KOPT-K1 (cell line): ENCODE data around the gene SELENOH.
A peak's percentile ranks its signal among the peaks of the same experiment; 100 is the strongest.
"Not testable (repeated sequence)": the region's sequence is repeated elsewhere in the genome, so short reads cannot be mapped to it uniquely, and the experiment has no call there.

Experiments used
- H3K27ac ChIP-seq: fragments of 200-600 bp; sonication (generic); 2 replicates; pipeline ENCODE4 v1.5.1; 2016; ENCODE audit warnings: antibody characterized with exemption, mild to moderate bottlenecking, low read depth, low read length; ENCODE audit not compliant: poor library complexity, severe bottlenecking
- H3K36me3 ChIP-seq: fragments of 200-600 bp; sonication (generic); 2 replicates; pipeline ENCODE4 v1.5.1; 2017; ENCODE audit warnings: antibody characterized with exemption, mild to moderate bottlenecking, low read length, moderate library complexity; ENCODE audit not compliant: insufficient read depth
- H3K9me3 ChIP-seq: fragments of 200-600 bp; sonication (generic); 2 replicates; pipeline ENCODE4 v1.5.1; 2017; ENCODE audit warnings: antibody characterized with exemption, low read length, mild to moderate bottlenecking; ENCODE audit not compliant: insufficient read depth, poor library complexity, severe bottlenecking

SELENOH gene, protein sequence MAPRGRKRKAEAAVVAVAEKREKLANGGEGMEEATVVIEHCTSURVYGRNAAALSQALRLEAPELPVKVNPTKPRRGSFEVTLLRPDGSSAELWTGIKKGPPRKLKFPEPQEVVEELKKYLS

DNA sequence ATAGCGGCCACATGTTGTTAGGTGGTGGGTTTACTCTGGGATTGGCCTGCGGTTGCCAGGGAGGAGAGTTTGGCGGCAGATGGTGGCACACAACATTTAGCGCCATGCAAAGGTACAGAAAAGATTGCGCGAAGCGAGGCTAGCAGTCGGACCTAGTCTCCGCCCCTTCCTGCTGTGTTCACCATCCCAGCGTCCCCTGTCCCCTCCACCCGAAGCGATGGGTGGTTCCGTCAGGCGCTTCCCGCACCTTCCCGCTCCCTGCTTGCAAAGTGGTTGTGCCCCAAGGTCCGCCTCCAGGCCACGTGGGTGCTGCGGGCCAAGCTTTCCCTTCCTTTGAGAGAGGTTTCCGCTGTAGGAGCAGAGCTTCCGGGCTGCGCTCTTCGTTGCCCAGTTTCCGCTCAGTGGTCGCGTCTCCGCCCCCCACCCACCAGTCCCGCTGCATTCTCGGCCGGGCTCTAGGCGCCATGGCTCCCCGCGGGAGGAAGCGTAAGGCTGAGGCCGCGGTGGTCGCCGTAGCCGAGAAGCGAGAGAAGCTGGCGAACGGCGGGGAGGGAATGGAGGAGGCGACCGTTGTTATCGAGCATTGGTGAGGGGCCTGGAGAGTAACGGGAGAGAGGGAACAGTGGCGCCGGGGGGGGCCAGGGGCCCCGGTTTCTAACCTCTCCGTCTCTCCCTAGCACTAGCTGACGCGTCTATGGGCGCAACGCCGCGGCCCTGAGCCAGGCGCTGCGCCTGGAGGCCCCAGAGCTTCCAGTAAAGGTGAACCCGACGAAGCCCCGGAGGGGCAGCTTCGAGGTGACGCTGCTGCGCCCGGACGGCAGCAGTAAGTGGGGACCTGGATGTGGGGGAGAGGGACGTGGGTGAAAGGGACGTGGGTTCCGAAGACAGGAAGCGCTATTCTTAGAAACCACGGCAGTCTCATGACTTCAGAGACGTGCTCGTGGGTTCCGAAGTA lies at the start of gene SELENOH:
Gene SELENOH (plus strand): TSS at position 360 of the 955 bp plus-strand sequence. CDS start 105 bp downstream, at position 465.
- H3K36me3 ChIP-seq, result peaks cover 84% of the 10 kb centered on the region
- no peaks in the 10 kb centered on the region for H3K9me3 ChIP-seq
- peak within 1 kb of the TSS; percentile 90 for H3K27ac ChIP-seq

DNA sequence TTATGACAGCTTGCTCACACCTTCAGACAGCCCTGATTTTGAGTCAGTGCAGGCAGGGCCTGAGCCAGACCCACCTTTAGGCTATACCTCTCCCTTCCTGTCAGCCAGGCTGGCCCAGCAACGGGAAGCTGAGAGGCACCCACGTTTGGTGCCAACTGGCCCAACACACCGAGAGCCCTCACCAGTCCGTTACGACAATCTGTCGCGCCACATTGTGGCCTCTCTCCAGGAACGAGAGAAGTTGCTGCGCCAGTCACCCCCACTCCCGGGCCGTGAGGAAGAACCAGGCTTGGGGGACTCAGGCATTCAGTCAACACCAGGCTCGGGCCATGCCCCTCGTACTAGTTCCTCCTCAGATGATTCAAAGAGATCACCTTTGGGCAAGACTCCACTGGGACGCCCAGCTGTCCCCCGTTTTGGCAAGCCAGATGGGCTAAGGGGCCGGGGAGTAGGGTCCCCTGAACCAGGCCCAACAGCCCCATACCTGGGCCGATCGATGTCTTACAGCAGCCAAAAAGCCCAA lies 42.4 kb upstream of the SELENOH start:
- H3K36me3 ChIP-seq, result peaks cover 91% of the 10 kb centered on the region
- no peaks in the 10 kb centered on the region for H3K9me3 ChIP-seq
- H3K27ac ChIP-seq, result no peak overlapping the region

DNA sequence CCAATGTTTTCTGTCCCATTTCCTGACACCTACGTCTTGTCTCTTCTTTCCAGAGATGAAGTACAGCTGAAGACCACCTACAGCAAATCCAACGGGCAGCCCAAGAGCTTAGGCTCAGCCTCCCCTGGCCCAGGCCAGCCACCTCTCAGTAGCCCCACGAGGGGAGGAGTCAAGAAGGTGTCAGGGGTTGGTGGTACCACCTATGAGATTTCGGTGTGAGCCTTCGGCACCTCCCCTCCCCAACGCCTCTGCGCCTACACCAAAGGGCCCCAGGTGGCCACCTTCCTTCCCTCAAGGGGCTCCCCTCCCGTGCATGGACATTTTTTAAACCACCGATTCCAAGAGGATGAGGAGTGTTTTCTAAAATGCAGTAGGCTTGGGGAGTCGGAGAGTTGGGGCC lies 41.5 kb upstream of the SELENOH start:
- Histone ChIP-seq H3K9me3 (no peaks in the 10 kb centered on the region), H3K27ac (no peak overlapping the region), H3K36me3 (peaks cover 91% of the 10 kb centered on the region)

DNA sequence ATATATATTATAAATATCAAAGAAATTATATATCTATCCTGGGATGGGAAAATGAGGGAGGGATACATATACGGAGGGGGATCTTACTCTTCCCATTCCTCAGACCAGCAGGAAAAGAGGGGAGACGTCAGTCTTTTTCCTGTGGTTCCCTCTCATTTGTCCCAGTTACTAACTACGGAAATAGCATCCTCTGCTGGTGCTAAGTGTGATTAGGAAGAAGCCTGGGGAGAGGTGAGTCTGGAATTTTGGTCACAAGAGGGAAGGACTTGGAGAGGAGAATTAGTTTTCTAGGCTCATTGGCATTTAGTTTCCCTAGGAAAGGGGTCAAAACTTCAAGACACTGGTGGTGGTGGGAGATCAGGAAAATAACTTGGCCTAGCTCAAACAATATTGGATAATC lies 40.9 kb upstream of the SELENOH start:
- H3K9me3 ChIP-seq, result no peaks in the 10 kb centered on the region
- peaks cover 91% of the 10 kb centered on the region for H3K36me3 ChIP-seq
- no peak overlapping the region for H3K27ac ChIP-seq

DNA sequence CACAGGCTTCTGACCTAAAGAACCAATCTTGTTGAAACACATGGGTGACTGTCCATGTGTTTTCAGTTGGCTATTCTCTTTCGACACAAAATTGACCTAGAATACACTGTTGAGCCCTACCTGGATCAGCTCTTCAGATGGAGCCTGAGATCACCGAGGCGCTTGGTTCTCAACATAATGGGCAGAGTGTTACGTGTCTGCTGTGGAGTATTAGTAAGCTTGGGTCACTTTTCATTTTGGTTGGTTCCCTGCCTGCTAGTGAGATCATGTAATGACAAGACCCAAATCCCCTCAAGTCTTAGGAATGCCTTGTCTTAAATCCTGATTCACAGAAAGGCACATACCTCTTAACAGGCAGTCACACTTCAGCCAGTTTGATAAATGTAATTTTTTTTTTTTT lies 38.0 kb upstream of the SELENOH start:
- Histone ChIP-seq H3K36me3 (peaks cover 83% of the 10 kb centered on the region), H3K9me3 (no peaks in the 10 kb centered on the region), H3K27ac (no peak overlapping the region)

DNA sequence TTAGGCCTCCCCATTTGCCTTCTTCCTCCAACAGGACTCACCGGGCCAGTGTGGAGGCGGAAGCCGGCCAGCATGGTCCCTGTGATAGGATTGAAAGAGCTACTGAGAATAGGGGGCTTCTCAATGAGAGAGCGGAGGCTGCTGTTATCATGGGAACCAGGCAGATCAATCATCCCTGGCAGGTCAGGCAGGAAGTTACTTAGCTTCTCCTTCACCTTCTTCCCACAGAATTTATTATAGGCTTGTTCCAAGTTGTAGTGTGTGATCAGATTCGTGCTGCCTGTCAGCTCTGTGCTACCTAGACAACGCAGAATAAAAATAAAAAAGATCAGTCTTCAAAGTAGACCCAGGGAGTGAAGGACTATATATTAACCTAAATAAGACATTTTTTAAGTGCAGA lies 36.4 kb upstream of the SELENOH start:
- peaks cover 79% of the 10 kb centered on the region for H3K36me3 ChIP-seq
- H3K27ac ChIP-seq, result no peak overlapping the region
- H3K9me3 ChIP-seq, result no peaks in the 10 kb centered on the region

DNA sequence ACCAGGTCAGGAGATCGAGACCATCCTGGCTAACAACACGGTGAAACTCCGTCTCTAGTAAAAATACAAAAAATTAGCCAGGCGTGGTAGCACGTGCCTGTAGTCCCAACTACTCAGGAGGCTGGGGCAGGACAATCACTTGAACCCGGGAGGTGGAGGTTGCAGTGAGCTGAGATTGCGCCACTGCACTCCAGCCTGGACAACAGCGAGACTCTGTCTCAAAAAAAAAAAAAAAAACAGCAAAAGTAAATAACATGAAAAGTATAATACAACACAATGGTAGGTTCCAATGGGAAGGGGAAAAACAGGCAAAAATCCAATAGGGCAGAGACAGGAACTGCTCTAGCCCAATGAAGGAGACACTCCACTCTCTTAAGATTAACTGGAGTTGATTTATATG lies 35.9 kb upstream of the SELENOH start:
- peaks cover 76% of the 10 kb centered on the region for H3K36me3 ChIP-seq
- H3K9me3 ChIP-seq, result not testable (repeated sequence)

DNA sequence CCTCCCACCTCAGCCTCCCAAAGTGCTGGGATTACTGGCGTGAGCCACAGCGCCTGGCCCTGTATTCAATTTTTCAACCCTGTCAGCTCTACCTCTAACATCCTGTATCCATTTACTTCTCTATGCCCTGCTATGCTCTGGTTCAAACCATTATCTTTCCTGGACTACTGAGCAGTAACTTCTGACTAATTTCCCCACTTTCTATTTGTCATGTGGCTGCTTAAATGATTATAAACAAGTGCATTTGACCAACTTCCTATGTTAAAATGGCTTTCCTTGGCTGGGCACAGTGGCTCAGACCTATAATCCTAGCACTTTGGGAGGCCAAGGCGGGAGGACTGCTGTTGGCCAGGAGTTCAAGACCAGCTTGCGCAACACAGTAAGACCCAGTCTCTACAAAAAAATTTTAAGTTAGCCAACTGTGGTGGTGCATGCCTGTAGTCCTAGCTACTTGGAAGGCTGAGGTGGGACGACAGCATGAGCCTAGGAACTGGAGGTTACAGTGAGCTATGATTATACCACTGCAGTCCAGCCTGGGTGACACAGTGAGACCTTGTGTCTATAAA lies 31.4 kb upstream of the SELENOH start:
- peaks cover 36% of the 10 kb centered on the region for H3K36me3 ChIP-seq
- H3K27ac ChIP-seq, result no peak overlapping the region
- no peaks in the 10 kb centered on the region for H3K9me3 ChIP-seq

More for the DNA sequence above, 35.9 kb upstream of the SELENOH start:
- not testable (repeated sequence) for H3K27ac ChIP-seq

DNA sequence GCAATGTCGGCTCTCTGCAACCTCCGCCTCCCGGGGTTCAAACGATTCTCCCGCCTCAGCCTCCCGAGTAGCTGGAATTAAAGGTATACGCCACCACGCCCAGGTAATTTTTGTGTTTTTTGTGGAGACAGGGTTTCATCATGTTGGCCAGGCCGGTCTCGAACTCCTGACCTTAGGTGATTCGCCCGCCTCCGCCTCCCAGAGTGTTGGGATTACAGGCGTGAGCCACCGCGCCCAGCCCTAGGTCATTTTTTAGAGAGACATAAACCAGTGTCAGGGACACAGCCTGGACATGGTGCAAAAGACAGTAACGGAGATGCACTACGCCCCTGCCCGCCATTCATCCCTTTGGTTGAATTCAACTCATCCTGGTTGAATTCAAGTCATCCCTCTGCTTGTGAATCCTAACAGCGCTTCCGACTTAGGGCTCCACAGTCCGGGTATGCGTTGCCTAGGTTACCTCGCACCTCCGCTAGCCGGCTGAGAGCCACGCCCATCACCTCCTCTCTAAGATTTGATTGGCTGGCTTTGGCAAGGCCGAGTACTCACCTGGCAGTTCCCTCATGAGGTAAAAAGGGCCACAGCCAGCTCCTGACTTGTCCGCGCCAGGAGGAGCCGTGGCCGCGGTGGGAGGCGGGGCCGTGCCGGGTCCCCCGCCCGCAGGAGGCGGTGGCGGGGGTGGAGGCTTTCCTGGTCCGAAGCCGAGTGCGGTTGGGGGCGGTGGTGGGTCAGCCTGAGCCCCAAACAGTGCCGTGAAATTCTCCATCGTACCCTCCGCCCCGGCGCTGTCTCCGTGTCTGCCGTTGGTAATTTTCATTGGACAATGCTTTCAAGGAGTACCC lies 29.7 kb upstream of the SELENOH start, which contains the start of gene MED19:
Gene MED19 (minus strand): TSS at position 802 of the 842 bp plus-strand sequence. CDS start 36 bp downstream, at position 766.
- H3K36me3 ChIP-seq, result peaks cover 20% of the 10 kb centered on the region; the same call in 1 of the 2 replicates
- no peaks in the 10 kb centered on the region for H3K9me3 ChIP-seq
- H3K27ac ChIP-seq, result peak within 1 kb of the TSS; percentile 85

DNA sequence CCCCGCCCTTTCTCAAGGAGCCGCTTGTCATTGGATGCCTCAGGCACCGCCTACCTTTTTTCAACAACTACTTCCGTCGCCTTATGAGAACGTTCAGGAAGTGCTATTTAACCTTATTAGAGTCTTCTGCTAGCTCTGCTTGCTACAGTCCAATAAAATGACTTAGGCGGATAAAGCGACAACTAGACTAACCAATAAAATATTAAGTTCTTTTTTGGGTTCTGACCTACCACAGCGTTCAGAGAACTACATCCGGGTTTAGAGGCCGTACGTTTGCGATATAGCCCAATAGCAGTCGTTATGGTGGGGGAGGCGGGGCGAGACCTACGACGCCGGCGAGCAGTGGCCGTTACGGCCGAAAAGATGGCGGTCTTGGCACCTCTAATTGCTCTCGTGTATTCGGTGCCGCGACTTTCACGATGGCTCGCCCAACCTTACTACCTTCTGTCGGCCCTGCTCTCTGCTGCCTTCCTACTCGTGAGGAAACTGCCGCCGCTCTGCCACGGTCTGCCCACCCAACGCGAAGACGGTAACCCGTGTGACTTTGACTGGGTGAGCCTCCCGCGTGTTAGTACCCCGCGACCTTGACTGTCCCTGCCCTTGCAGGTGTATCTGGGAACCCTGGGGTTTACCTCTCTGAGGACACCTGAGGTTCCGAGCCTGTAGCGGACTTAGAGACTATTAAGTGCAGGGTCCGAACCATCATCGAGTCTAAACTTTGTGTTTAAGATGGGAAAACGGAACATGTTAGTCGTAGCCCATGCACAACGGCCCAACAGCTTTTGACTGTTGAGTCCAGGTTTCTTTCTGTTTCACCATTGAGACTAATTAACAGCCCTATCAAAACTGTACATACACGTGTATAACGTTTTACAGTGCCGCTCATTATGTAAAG lies 28.8 kb upstream of the SELENOH start, which contains the start of gene TMX2:
Gene TMX2 (plus strand): TSS at position 338 of the 895 bp plus-strand sequence. CDS start 26 bp downstream, at position 364.
- Histone ChIP-seq H3K36me3 (peaks cover 17% of the 10 kb centered on the region; the same call in 1 of the 2 replicates), H3K9me3 (no peaks in the 10 kb centered on the region), H3K27ac (peak within 1 kb of the TSS; percentile 85)

DNA sequence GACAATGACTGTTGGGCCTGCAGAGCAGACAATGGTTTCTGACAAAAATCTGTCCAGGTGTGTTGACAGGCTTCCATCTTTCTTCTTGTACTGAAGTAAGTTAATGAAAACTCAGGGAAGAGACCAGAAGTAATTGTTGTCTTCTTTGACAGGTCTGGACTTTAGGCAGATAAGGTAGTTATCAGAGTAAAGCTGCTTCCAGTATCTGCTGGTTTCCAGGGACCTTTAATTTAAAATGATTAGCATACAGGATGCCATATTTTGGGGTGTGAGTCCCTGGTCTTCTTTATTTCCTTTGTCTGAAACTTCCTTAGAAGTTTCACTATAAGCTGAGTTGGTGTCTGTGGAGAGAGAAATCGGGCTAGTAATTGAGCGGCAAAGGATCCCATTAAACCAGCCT lies 27.5 kb upstream of the SELENOH start:
- Histone ChIP-seq H3K27ac (peak overlapping the region; percentile 85), H3K36me3 (peaks cover 20% of the 10 kb centered on the region), H3K9me3 (no peaks in the 10 kb centered on the region)

DNA sequence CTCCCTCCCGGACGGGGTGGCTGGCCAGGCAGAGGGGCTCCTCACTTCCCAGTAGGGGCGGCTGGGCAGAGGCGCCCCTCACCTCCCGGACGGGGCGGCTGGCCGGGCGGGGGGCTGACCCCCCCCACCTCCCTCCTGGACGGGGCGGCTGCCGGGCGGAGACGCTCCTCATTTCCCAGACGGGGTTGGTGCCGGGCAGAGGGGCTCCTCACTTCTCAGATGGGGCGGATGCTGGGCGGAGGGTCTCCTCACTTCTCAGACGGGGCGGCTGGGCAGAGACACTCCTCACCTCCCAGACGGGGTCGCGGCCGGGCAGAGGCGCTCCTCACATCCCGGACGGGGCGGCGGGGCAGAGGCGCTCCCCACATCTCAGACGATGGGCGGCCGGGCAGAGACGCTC lies 24.6 kb upstream of the SELENOH start:
- H3K9me3 ChIP-seq, H3K27ac ChIP-seq: not testable (repeated sequence)
- peaks cover 36% of the 10 kb centered on the region for H3K36me3 ChIP-seq

DNA sequence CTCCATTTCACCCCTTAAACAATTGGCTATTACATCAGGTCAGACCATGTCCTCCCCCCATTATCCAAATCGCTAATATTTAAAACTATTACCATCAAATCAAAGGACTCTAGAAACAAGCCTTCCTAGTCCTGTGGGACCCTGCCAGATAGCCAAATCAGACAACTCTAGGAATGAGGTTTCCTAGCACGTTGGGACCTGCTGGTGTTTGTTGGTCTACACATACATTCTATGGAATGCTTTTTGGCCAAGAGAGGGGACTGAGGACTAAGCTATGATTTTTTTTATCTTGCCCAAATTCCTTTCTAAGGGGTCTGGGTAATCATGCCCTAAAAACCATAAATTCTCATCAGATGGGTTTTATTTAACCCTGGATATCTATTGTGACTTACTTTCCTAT lies 14.1 kb upstream of the SELENOH start:
- no peaks in the 10 kb centered on the region for H3K9me3 ChIP-seq
- no peak overlapping the region for H3K27ac ChIP-seq
- peaks cover 45% of the 10 kb centered on the region for H3K36me3 ChIP-seq
